K562 (cell line): ENCODE results near the gene PKD2. TPM values are rescaled to one million over a fixed set of nuclear protein-coding genes. Genes with fewer than 3 reads are reported as not detected.

Source experiments
- ATAC-seq: fragments of 200-7000 bp; cut with Tn5 transposase; 3 replicates; pipeline ENCODE4 v1.9.1; 2020; ENCODE audit warnings: moderate library complexity
- BruUV-seq: library from RNA; stranded (reverse); fragments of 400-500 nt; replicated peaks from 2 replicates; lab custom pipeline; 2021; lab: Mats Ljungman, UMichigan
- CTCF ChIA-PET: fragments of 300-600 bp; formaldehyde crosslinking; extraction: SDS; loops from one replicate; lab custom pipeline; 2021; ENCODE audit warnings: low intra/inter-chr PET ratio; lab: Yijun Ruan, JAX
- POLR2A ChIA-PET: fragments of 300-600, 350-650 bp; sonication (Branson Sonifier 250); formaldehyde crosslinking; extraction: SDS; loops from one replicate; lab custom pipeline; 2021; ENCODE audit warnings: antibody characterized with exemption, inconsistent platforms; lab: Yijun Ruan, JAX
- DNase-seq, 4 experiments: peaks; one replicate each; pipeline versions ENCODE4 v3.0.0 to v3.0.0-alpha.2; 2011 to 2018; ENCODE audit warnings: low spot score in 3 of 4, mixed read lengths in 3 of 4; ENCODE audit errors: extremely low read depth in 1 of 4
- FAIRE-seq: peaks from 2 replicates; lab custom pipeline; 2011; peaks lifted over from hg19 to GRCh38; lab: Jason Lieb, UNC
- H2AFZ ChIP-seq: 2 replicates; pipeline ENCODE4 v1.6.0; 2011; ENCODE audit warnings: low read depth, low read length, control low read depth, inconsistent platforms
- H3K27ac ChIP-seq: fragments of 200-600 bp; 3 replicates; pipeline ENCODE4 v1.8.0; 2011; ENCODE audit warnings: low read depth, mild to moderate bottlenecking, control low read depth, inconsistent platforms, low read length, moderate library complexity, mixed read lengths; ENCODE audit errors: extremely low read depth
- H3K27me3 ChIP-seq, 2 experiments: fragments of 300-600 bp in 1 of 2; 2 replicates in 1 of 2; 3 replicates in 1 of 2; pipeline versions ENCODE4 v1.6.0 to v1.8.0; 2011; ENCODE audit warnings: inconsistent platforms in 2 of 2, low read length in 2 of 2, mild to moderate bottlenecking in 1 of 2, mixed read lengths in 1 of 2, moderate library complexity in 1 of 2; ENCODE audit not compliant: control insufficient read depth in 2 of 2, insufficient read depth in 2 of 2
- H3K36me3 ChIP-seq: fragments of 300-600 bp; 3 replicates; pipeline ENCODE4 v1.8.0; 2011; ENCODE audit warnings: mild to moderate bottlenecking, low read length, inconsistent platforms; ENCODE audit not compliant: control insufficient read depth, insufficient read depth
- H3K4me1 ChIP-seq, 2 experiments: fragments of 200-600 bp in 1 of 2; replicated peaks in 1 of 2; 2 replicates in 1 of 2; 3 replicates in 1 of 2; pipeline versions ENCODE4 v1.5.1 to v1.8.0; 2011; ENCODE audit warnings: inconsistent platforms in 2 of 2, low read length in 2 of 2, mild to moderate bottlenecking in 1 of 2, mixed read lengths in 1 of 2, moderate library complexity in 1 of 2; ENCODE audit not compliant: control insufficient read depth in 2 of 2, insufficient read depth in 2 of 2
- H3K4me2 ChIP-seq: 2 replicates; pipeline ENCODE4 v1.6.1; 2011; ENCODE audit warnings: low read length, control low read depth, inconsistent platforms, mixed read lengths; ENCODE audit not compliant: insufficient read depth
- H3K4me3 ChIP-seq: fragments of 200-600 bp; sonication (generic), shearing (Covaris generic); 2 replicates; pipeline ENCODE4 v1.5.1; 2016; ENCODE audit warnings: control low read depth, inconsistent platforms
- H3K79me2 ChIP-seq: fragments of 200-600 bp; 3 replicates; pipeline ENCODE4 v1.8.0; 2011; ENCODE audit warnings: low read length, inconsistent platforms; ENCODE audit not compliant: control insufficient read depth, insufficient read depth
- H3K9ac ChIP-seq, 2 experiments: 2 replicates each; pipeline versions ENCODE4 v1.6.0 to v1.6.1; 2011; ENCODE audit warnings: low read depth in 2 of 2, low read length in 2 of 2, control low read depth in 1 of 2, inconsistent platforms in 1 of 2, mild to moderate bottlenecking in 1 of 2, mixed read lengths in 1 of 2; ENCODE audit not compliant: insufficient read depth in 1 of 2
- H3K9me1 ChIP-seq: one replicate; pipeline ENCODE4 v1.6.0; 2011; ENCODE audit warnings: inconsistent platforms, mild to moderate bottlenecking, low read length, moderate library complexity; ENCODE audit not compliant: control insufficient read depth, insufficient read depth
- H3K9me3 ChIP-seq: replicated peaks from 2 replicates; pipeline ENCODE4 v1.5.1; 2011; ENCODE audit warnings: low read depth, low read length, inconsistent platforms; ENCODE audit not compliant: control insufficient read depth, insufficient read depth
- H4K20me1 ChIP-seq: replicated peaks from 2 replicates; pipeline ENCODE4 v1.6.1; 2011; ENCODE audit warnings: low read length, inconsistent platforms, mixed read lengths; ENCODE audit not compliant: control insufficient read depth, insufficient read depth
- GABPB2 ChIP-seq: fragments of 250-450 bp; sonication (Bioruptor Pico); conservative IDR thresholded peaks from 2 replicates; pipeline ENCODE4 v1.5.1; 2021; ENCODE audit warnings: mild to moderate bottlenecking
- HMGN3 ChIP-seq: IDR thresholded peaks from 2 replicates; pipeline ENCODE4 v1.6.1; 2011; ENCODE audit warnings: borderline replicate concordance, low read depth, mild to moderate bottlenecking, mixed read lengths, low read length; ENCODE audit not compliant: insufficient read length; ENCODE audit errors: extremely low read depth
- MBD2 ChIP-seq: sonication (generic); IDR thresholded peaks from 2 replicates; pipeline ENCODE4 v1.6.1; 2016; ENCODE audit warnings: low read depth, borderline replicate concordance
- NR2C1 ChIP-seq, 2 experiments: fragments of 450-650 bp; IDR thresholded peaks; 2 replicates each; pipeline ENCODE4 v1.6.1; 2017; ENCODE audit warnings: mild to moderate bottlenecking in 2 of 2, antibody characterized with exemption in 1 of 2, inconsistent platforms in 1 of 2, missing compliant biosample characterization in 1 of 2, missing genetic modification characterization in 1 of 2
- XRCC3 ChIP-seq: fragments of 450-650 bp; IDR thresholded peaks from 2 replicates; pipeline ENCODE4 v1.6.1; 2017; ENCODE audit warnings: mild to moderate bottlenecking, moderate library complexity
- WGBS: fragments of 100-300 bp; shearing (Covaris generic); methylation state at CpG from one replicate; pipeline ENCODE4 v1.1.6; 2016; ENCODE audit warnings: low coverage, mixed read lengths; ENCODE audit not compliant: insufficient coverage; ENCODE audit errors: missing lambda C conversion rate; 5-methylcytosine and 5-hydroxymethylcytosine counted together
- in situ Hi-C: fragments of 300-500 bp; cut with MboI; formaldehyde crosslinking; loops from 4 replicates; pipeline ENCODE4 v1.15.0; 2018; ENCODE audit warnings: inconsistent platforms, mixed read lengths
- intact Hi-C: fragments of 100-400 bp; cut with micrococcal nuclease; formaldehyde crosslinking; loops from 2 replicates; pipeline ENCODE4 v1.14.2; 2022
- polyA plus RNA-seq, 8 experiments: library from polyadenylated mRNA; depleted of rRNA in 4 of 8; stranded (reverse) in 5 of 8; unstranded in 3 of 8; fragments of >200 nt; fragmentation: Nextera tagmentation in 2 of 8; fragmentation: Illumina TruSeq in 1 of 8; extraction: Ambion mirVana in 2 of 8; extraction: Trizol in 1 of 8; gene quantifications; 2 replicates each; pipeline versions ENCODE4 v1.2.1 to v1.2.3, GENCODE V29; 2011 to 2014; ENCODE audit warnings: inconsistent platforms in 1 of 8, missing spikeins in 1 of 8
- total RNA-seq, 7 experiments: library from RNA; depleted of rRNA in 6 of 7; stranded (reverse); fragments of >200 nt in 6 of 7; fragmentation: Illumina TruSeq in 2 of 7; extraction: Trizol in 2 of 7; gene quantifications; 2 replicates each; pipeline versions ENCODE4 v1.2.1 to v1.2.3, GENCODE V29; 2011 to 2021; ENCODE audit warnings: low replicate concordance in 1 of 7
- TF ChIP-seq, protein P1 (sequence below), 3 experiments: IDR thresholded peaks in 2 of 3; conservative IDR thresholded peaks in 1 of 3; 2 replicates each; pipeline ENCODE4 v1.5.1; 2011 to 2012; ENCODE audit warnings: low read length in 3 of 3, mild to moderate bottlenecking in 3 of 3, control low read depth in 2 of 3, improper control_type of control experiment in 1 of 3, inconsistent platforms in 1 of 3, low read depth in 1 of 3, mixed read lengths in 1 of 3, moderate library complexity in 1 of 3; ENCODE audit not compliant: insufficient read depth in 2 of 3

PKD2 gene
- total and polyA plus RNA-seq, 9 of the 15 experiments (the other 6 are each of a cell fraction or from before 2014, with no cell fraction given), result 0.11 to 1.2 (median 0.47) TPM

- Histone ChIP-seq H3K9ac (no peak overlapping the region), H3K4me1 (no peaks in the 10 kb centered on the region), H3K27me3 (peaks cover 0 to 3% of the 10 kb centered on the region in 2 experiments; a peak in 2 of 5 replicates), H3K9me1 (no peaks in the 10 kb centered on the region), H3K36me3 (no peaks in the 10 kb centered on the region), H3K4me2 (no peak overlapping the region), H3K27ac (no peak overlapping the region), H3K9me3 (no peaks in the 10 kb centered on the region), H3K4me3 (no peak overlapping the region), H4K20me1 (no peaks in the 10 kb centered on the region), H3K79me2 (no peaks in the 10 kb centered on the region), H2AFZ (no peak overlapping the region)
- DNase-seq (no peak), FAIRE-seq (no peak), ATAC-seq (no peak)
- TF ChIP-seq GABPB2 (CRISPR knock-in tag), result no peak
- TF ChIP-seq, protein P1, sequence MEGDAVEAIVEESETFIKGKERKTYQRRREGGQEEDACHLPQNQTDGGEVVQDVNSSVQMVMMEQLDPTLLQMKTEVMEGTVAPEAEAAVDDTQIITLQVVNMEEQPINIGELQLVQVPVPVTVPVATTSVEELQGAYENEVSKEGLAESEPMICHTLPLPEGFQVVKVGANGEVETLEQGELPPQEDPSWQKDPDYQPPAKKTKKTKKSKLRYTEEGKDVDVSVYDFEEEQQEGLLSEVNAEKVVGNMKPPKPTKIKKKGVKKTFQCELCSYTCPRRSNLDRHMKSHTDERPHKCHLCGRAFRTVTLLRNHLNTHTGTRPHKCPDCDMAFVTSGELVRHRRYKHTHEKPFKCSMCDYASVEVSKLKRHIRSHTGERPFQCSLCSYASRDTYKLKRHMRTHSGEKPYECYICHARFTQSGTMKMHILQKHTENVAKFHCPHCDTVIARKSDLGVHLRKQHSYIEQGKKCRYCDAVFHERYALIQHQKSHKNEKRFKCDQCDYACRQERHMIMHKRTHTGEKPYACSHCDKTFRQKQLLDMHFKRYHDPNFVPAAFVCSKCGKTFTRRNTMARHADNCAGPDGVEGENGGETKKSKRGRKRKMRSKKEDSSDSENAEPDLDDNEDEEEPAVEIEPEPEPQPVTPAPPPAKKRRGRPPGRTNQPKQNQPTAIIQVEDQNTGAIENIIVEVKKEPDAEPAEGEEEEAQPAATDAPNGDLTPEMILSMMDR (IDR thresholded peaks at IDR 0.05 in 2 of 3, conservative IDR thresholded peaks at IDR 0.05 in 1 of 3; ENCODE audit: insufficient read depth in 2 of 3, low read depth in 1 of 3, low read length in 3 of 3), result peak in 1 of 3 experiments; percentile 22; a peak in 1 of 6 replicates
- no peak for TF ChIP-seq HMGN3
- TF ChIP-seq MBD2, result no peak
- no peak for TF ChIP-seq NR2C1 (IDR thresholded peaks at IDR 0.05)
- no peak for TF ChIP-seq NR2C1 (tag; IDR thresholded peaks at IDR 0.05)
- TF ChIP-seq XRCC3, result no peak
- in situ Hi-C loops, result no loop called here
- intact Hi-C loops, result no loop called here
- ChIA-PET CTCF (no interaction called here), POLR2A (no interaction called here)
- WGBS, result 0% methylated on average over 1 of the region's 1 CpG
- no TSS peak for BruUV-seq
Observed at GRCh38 chr4:87985097-87985886, 22.1 kb upstream of the PKD2 start.
